ENCODE data around the gene CCT3.

The CCT3 gene

GRCh38 chr1:156384007-156384406, 45.9 kb upstream of the CCT3 start:
- H3K27me3 ChIP-seq (ENCODE audit: low read length) = no peaks in the 10 kb centered on the region
- H3K9me2 ChIP-seq (replicated peaks; ENCODE audit: insufficient read depth, low read length) = no peaks in the 10 kb centered on the region
- no peaks in the 10 kb centered on the region for H3K9me3 ChIP-seq (ENCODE audit: insufficient read depth, low read length)
- H3K27ac ChIP-seq (ENCODE audit: low read depth, low read length) = no peak overlapping the region
- no peak overlapping the region for H2AFZ ChIP-seq (ENCODE audit: low read depth, low read length, severe bottlenecking)
- H3K79me2 ChIP-seq (ENCODE audit: insufficient read depth, low read length) = no peaks in the 10 kb centered on the region
- no peaks in the 10 kb centered on the region for H4K20me1 ChIP-seq (ENCODE audit: low read depth, low read length)
- H3K4me2 ChIP-seq (ENCODE audit: low read depth, low read length, poor library complexity, severe bottlenecking) = no peak overlapping the region
- H3K36me3 ChIP-seq (ENCODE audit: low read length) = no peaks in the 10 kb centered on the region
- no peak for TF ChIP-seq EZH2phosphoT487 (conservative IDR thresholded peaks at IDR 0.05; ENCODE audit: low read length)
- TF ChIP-seq, protein P1, sequence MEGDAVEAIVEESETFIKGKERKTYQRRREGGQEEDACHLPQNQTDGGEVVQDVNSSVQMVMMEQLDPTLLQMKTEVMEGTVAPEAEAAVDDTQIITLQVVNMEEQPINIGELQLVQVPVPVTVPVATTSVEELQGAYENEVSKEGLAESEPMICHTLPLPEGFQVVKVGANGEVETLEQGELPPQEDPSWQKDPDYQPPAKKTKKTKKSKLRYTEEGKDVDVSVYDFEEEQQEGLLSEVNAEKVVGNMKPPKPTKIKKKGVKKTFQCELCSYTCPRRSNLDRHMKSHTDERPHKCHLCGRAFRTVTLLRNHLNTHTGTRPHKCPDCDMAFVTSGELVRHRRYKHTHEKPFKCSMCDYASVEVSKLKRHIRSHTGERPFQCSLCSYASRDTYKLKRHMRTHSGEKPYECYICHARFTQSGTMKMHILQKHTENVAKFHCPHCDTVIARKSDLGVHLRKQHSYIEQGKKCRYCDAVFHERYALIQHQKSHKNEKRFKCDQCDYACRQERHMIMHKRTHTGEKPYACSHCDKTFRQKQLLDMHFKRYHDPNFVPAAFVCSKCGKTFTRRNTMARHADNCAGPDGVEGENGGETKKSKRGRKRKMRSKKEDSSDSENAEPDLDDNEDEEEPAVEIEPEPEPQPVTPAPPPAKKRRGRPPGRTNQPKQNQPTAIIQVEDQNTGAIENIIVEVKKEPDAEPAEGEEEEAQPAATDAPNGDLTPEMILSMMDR (IDR thresholded peaks at IDR 0.05; ENCODE audit: insufficient read depth, low read length, poor library complexity, severe bottlenecking) = no peak
- no peaks in the 10 kb centered on the region for H3F3A ChIP-seq (ENCODE audit: insufficient read depth)
- H3K4me3 ChIP-seq (ENCODE audit: insufficient read depth, low read length, poor library complexity, severe bottlenecking) = no peak overlapping the region
- no peak overlapping the region for H3K9ac ChIP-seq (ENCODE audit: low read length)

DNA sequence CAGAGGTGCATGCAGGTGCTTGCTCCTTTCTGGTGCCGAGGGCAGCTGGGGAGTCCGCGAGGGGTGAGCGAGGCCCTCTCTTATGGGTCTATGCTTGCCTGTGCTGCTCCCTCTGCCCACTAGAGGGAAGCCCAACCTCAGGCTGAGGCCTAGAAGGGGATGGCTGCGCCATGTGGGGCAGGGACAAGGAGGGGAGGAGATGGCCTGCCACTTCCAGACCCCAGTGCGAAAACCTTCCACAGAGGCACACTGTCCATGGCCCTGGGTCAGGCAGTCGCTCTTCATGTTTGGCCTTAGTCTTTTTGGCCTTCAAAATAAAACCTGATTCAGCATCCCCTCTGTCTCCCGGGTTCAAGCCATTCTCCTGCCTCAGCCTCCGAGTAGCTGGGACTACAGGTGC, 44.9 kb upstream of the CCT3 start:
- Histone ChIP-seq H3K9ac (ENCODE audit: low read length) (no peak overlapping the region), H3K79me2 (ENCODE audit: insufficient read depth, low read length) (no peaks in the 10 kb centered on the region), H3F3A (ENCODE audit: insufficient read depth) (no peaks in the 10 kb centered on the region), H3K27ac (ENCODE audit: low read depth, low read length) (no peak overlapping the region), H4K20me1 (ENCODE audit: low read depth, low read length) (no peaks in the 10 kb centered on the region), H3K9me2 (replicated peaks; ENCODE audit: insufficient read depth, low read length) (no peaks in the 10 kb centered on the region), H3K4me2 (ENCODE audit: low read depth, low read length, poor library complexity, severe bottlenecking) (no peak overlapping the region), H3K9me3 (ENCODE audit: insufficient read depth, low read length) (no peaks in the 10 kb centered on the region), H3K36me3 (ENCODE audit: low read length) (no peaks in the 10 kb centered on the region), H3K4me3 (ENCODE audit: insufficient read depth, low read length, poor library complexity, severe bottlenecking) (no peak overlapping the region), H3K27me3 (ENCODE audit: low read length) (no peaks in the 10 kb centered on the region), H2AFZ (ENCODE audit: low read depth, low read length, severe bottlenecking) (no peak overlapping the region)
- TF ChIP-seq, protein P1 (IDR thresholded peaks at IDR 0.05; ENCODE audit: insufficient read depth, low read length, poor library complexity, severe bottlenecking) = peak; percentile 72
- TF ChIP-seq EZH2phosphoT487 (conservative IDR thresholded peaks at IDR 0.05; ENCODE audit: low read length) = no peak

DNA sequence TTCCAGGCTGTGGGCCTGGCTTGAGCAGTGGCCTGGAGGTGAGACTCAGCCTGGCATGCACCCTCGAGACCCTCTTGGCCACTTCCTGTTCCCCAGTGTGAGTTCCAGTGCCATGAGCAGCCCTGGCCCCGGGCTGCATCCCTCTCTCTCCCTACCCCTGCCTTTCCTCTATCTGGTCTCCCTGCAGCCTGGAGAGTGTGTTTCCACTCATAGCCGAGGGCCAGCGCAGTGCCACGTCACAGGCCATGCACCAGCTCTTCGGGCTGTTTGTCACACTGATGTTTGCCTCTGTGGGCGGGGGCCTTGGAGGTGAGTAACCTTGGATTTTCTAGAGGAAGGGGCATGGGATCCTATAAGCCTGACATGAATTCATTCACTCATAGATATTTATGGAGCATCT, 44.5 kb upstream of the CCT3 start:
- Histone ChIP-seq H3K4me2 (ENCODE audit: low read depth, low read length, poor library complexity, severe bottlenecking) (no peak overlapping the region), H3K4me3 (ENCODE audit: insufficient read depth, low read length, poor library complexity, severe bottlenecking) (no peak overlapping the region), H3F3A (ENCODE audit: insufficient read depth) (no peaks in the 10 kb centered on the region), H3K9me3 (ENCODE audit: insufficient read depth, low read length) (no peaks in the 10 kb centered on the region), H3K27me3 (ENCODE audit: low read length) (no peaks in the 10 kb centered on the region), H3K79me2 (ENCODE audit: insufficient read depth, low read length) (no peaks in the 10 kb centered on the region), H2AFZ (ENCODE audit: low read depth, low read length, severe bottlenecking) (no peak overlapping the region), H3K27ac (ENCODE audit: low read depth, low read length) (no peak overlapping the region), H3K36me3 (ENCODE audit: low read length) (no peaks in the 10 kb centered on the region), H3K9me2 (replicated peaks; ENCODE audit: insufficient read depth, low read length) (no peaks in the 10 kb centered on the region), H3K9ac (ENCODE audit: low read length) (no peak overlapping the region), H4K20me1 (ENCODE audit: low read depth, low read length) (no peaks in the 10 kb centered on the region)
- TF ChIP-seq, protein P1 (IDR thresholded peaks at IDR 0.05; ENCODE audit: insufficient read depth, low read length, poor library complexity, severe bottlenecking) = no peak
- no peak for TF ChIP-seq EZH2phosphoT487 (conservative IDR thresholded peaks at IDR 0.05; ENCODE audit: low read length)

Data from SU-DHL-6 (cell line).